ENCODE results near the gene PRKAG1.

PRKAG1 gene

GRCh38 chr12:48956279-48957140 lies 62.1 kb downstream of the PRKAG1 start:
- H3K4me3 ChIP-seq (replicated peaks; ENCODE audit: low read depth, low read length), result peak overlapping the region; percentile 97
- peak; percentile 98 for DNase-seq (ENCODE audit: low read depth)

DNA sequence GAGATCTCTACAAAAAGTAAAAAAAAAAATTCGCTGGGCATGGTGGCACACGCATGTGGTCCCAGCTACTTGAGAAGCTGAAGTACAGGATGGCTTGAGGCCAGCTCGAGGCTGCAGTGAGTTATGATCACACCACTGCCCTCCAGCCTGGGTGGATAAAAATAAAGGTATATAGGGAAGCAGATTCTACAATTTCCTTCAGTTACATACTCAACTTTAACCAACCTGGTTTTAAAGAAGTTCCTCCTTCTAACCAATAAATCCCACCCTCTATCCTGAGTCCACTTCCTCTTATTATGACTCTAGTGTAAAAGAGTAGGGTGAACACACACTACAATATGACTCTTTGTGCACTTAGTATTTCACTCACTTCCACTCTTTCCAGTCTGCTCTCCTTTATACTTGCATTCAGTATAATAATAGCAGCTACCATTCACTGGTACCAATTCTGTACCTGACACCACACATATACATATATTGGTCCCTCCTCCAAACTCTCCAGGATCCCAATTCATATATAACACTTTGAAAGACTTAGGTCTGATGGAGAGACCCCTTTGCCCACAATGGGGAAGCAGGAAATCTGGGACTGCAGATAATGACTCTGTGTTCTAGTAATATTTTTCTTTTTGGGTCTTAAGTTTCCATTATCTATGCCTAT lies 63.6 kb downstream of the PRKAG1 start:
- TF ChIP-seq CTCF (IDR thresholded peaks at IDR 0.05; ENCODE audit: low read length, missing control alignments), result no peak
- DNase-seq (ENCODE audit: low read depth), result no peak
- H3K4me3 ChIP-seq (replicated peaks; ENCODE audit: low read depth, low read length), result no peak overlapping the region

More at GRCh38 chr12:48956279-48957140, 62.1 kb downstream of the PRKAG1 start:
- no peak for TF ChIP-seq CTCF (IDR thresholded peaks at IDR 0.05; ENCODE audit: low read length, missing control alignments)

DNA sequence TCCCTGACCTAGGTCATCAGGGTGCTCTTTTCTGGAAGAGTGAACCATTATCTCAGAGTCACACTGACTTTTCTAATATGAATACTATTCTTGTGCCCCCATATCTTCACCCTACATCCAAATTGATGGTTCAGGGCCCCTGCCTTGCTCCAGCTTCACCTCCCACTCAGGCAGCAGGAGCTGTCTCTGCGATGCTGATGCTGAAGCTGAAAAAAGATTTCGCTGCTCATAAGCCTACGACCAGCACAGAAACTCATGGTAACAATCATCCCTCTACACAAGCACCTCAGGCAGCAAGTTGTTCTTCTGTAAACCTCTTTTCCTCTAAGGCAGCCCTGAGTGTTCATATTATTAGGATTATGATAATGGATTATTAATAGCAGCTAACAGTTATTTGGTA lies 64.5 kb downstream of the PRKAG1 start:
- DNase-seq (ENCODE audit: low read depth), result no peak
- H3K4me3 ChIP-seq (replicated peaks; ENCODE audit: low read depth, low read length), result no peak overlapping the region
- no peak for TF ChIP-seq CTCF (IDR thresholded peaks at IDR 0.05; ENCODE audit: low read length, missing control alignments)

GRCh38 chr12:48952691-48953090 lies 65.9 kb downstream of the PRKAG1 start:
- no peak for TF ChIP-seq CTCF (IDR thresholded peaks at IDR 0.05; ENCODE audit: low read length, missing control alignments)
- DNase-seq (ENCODE audit: low read depth), result no peak
- H3K4me3 ChIP-seq (replicated peaks; ENCODE audit: low read depth, low read length), result no peak overlapping the region
